Smooth muscle cell (in vitro differentiated cells): ENCODE measurements around the gene SLC25A2. TPM values are rescaled to one million over a fixed set of nuclear protein-coding genes. Genes with fewer than 3 reads are reported as not detected.
"Not testable (repeated sequence)": the region's sequence is repeated elsewhere in the genome, so short reads cannot be mapped to it uniquely, and the experiment has no call there.

ENCODE experiments used
- DNase-seq: peaks from one replicate; lab custom pipeline; 2025; ENCODE audit not compliant: unreplicated experiment; lab: John Stamatoyannopoulos, UW
- H2AFZ ChIP-seq: fragments of 200-600 bp; sonication (generic); 2 replicates; pipeline ENCODE4 v1.6.0; 2016; ENCODE audit warnings: antibody characterized with exemption, low read depth, mild to moderate bottlenecking
- H3F3A ChIP-seq: fragments of 200-600 bp; sonication (generic); 2 replicates; pipeline ENCODE4 v1.6.0; 2017; ENCODE audit warnings: antibody characterized with exemption, low read depth
- H3K27ac ChIP-seq: fragments of 200-600 bp; sonication (generic); 2 replicates; pipeline ENCODE4 v1.5.1; 2016; ENCODE audit warnings: low read depth, mild to moderate bottlenecking
- H3K27me3 ChIP-seq: fragments of 200-600 bp; sonication (generic); 2 replicates; pipeline ENCODE4 v1.6.1; 2016; ENCODE audit warnings: low read depth, mild to moderate bottlenecking
- H3K36me3 ChIP-seq: fragments of 200-600 bp; sonication (generic); 2 replicates; pipeline ENCODE4 v1.5.1; 2016; ENCODE audit warnings: low read depth
- H3K4me1 ChIP-seq: fragments of 200-600 bp; sonication (generic); 2 replicates; pipeline ENCODE4 v1.5.1; 2016; ENCODE audit warnings: low read depth
- H3K4me2 ChIP-seq: fragments of 200-600 bp; sonication (generic); 2 replicates; pipeline ENCODE4 v1.6.0; 2016; ENCODE audit warnings: mild to moderate bottlenecking
- H3K4me3 ChIP-seq: fragments of 200-600 bp; sonication (generic); 2 replicates; pipeline ENCODE4 v1.5.1; 2016; ENCODE audit warnings: mild to moderate bottlenecking
- H3K79me2 ChIP-seq: fragments of 200-600 bp; sonication (generic); 2 replicates; pipeline ENCODE4 v1.6.0; 2016; ENCODE audit warnings: low read depth, mild to moderate bottlenecking
- H3K9ac ChIP-seq: fragments of 200-600 bp; sonication (generic); 2 replicates; pipeline ENCODE4 v1.6.0; 2016; ENCODE audit warnings: low read depth
- H3K9me3 ChIP-seq: fragments of 200-600 bp; sonication (generic); replicated peaks from 2 replicates; pipeline ENCODE4 v1.5.1; 2016; ENCODE audit warnings: low read depth
- H4K20me1 ChIP-seq: fragments of 200-600 bp; sonication (generic); 2 replicates; pipeline ENCODE4 v1.6.0; 2016; ENCODE audit warnings: low read depth
- CTCF ChIP-seq: fragments of 200-600 bp; sonication (generic); IDR thresholded peaks from 2 replicates; pipeline ENCODE4 v1.5.1; 2017; ENCODE audit warnings: borderline replicate concordance, mild to moderate bottlenecking, antibody characterized with exemption; ENCODE audit not compliant: insufficient read depth, poor library complexity, severe bottlenecking
- WGBS: methylation state at CpG from one replicate; pipeline ENCODE4 v1.1.7; 2016; ENCODE audit warnings: low lambda C conversion rate; 5-methylcytosine and 5-hydroxymethylcytosine counted together
- polyA plus RNA-seq: library from polyadenylated mRNA; unstranded; fragments of >200 nt; fragmentation: Nextera tagmentation; extraction: Ambion mirVana; gene quantifications from 2 replicates; pipeline ENCODE4 v1.2.1, GENCODE V29; 2016
- total RNA-seq: library from RNA; depleted of rRNA; stranded (reverse); fragments of >200 nt; gene quantifications from 2 replicates; pipeline ENCODE4 v1.2.3, GENCODE V29; 2014

The SLC25A2 gene
- total and polyA plus RNA-seq, 2 experiments from 2014 or later = 0.15 TPM; not detected in 1

GRCh38 chr5:141342773-141343172, 38.9 kb upstream of the SLC25A2 start:
- Histone ChIP-seq H2AFZ (no peak overlapping the region), H3K4me2 (no peak overlapping the region), H3K4me3 (no peak overlapping the region), H3K9ac (no peak overlapping the region), H3K79me2 (no peaks in the 10 kb centered on the region), H3K9me3 (peaks cover 16% of the 10 kb centered on the region), H3K36me3 (no peaks in the 10 kb centered on the region), H4K20me1 (no peaks in the 10 kb centered on the region), H3K27me3 (no peaks in the 10 kb centered on the region), H3F3A (no peaks in the 10 kb centered on the region), H3K4me1 (no peaks in the 10 kb centered on the region), H3K27ac (no peak overlapping the region)
- no peak for TF ChIP-seq CTCF
- no peak for DNase-seq
- 50% methylated on average over 1 of the region's 1 CpG for WGBS

- H3K4me3 ChIP-seq, H3K36me3 ChIP-seq, H4K20me1 ChIP-seq, H3K4me1 ChIP-seq, DNase-seq, H3F3A ChIP-seq, H3K27me3 ChIP-seq, H2AFZ ChIP-seq, H3K79me2 ChIP-seq, H3K4me2 ChIP-seq, H3K9ac ChIP-seq, H3K27ac ChIP-seq: not testable (repeated sequence)
- H3K9me3 ChIP-seq = peaks cover 16% of the 10 kb centered on the region
- 94% methylated on average over 45 of the region's 45 CpGs for WGBS
Measured at GRCh38 chr5:141340781-141341354, 37.0 kb upstream of the SLC25A2 start.

GRCh38 chr5:141338538-141339306, 34.9 kb upstream of the SLC25A2 start, which contains the start of gene PCDHGA2:
TSS of gene PCDHGA2 (plus strand) at chr5:141338760.
- H3K27ac ChIP-seq = no peak within 1 kb of the TSS
- DNase-seq = no peak
- WGBS = 80% methylated on average over 27 of the region's 27 CpGs
- no peaks in the 10 kb centered on the region for H3K36me3 ChIP-seq
- H3K9ac ChIP-seq = no peak within 1 kb of the TSS
- H3K4me2 ChIP-seq = no peak within 1 kb of the TSS
- H4K20me1 ChIP-seq = no peaks in the 10 kb centered on the region
- H3K4me3 ChIP-seq = no peak within 1 kb of the TSS
- H3K27me3 ChIP-seq = no peaks in the 10 kb centered on the region
- H3K9me3 ChIP-seq = peaks cover 9% of the 10 kb centered on the region
- H3K79me2 ChIP-seq = no peaks in the 10 kb centered on the region
- no peak for TF ChIP-seq CTCF
- H3K4me1 ChIP-seq = no peaks in the 10 kb centered on the region
- H3F3A ChIP-seq = no peaks in the 10 kb centered on the region
- H2AFZ ChIP-seq = no peak within 1 kb of the TSS

GRCh38 chr5:141332571-141332970, 28.7 kb upstream of the SLC25A2 start:
- H3K27ac ChIP-seq, H3K9ac ChIP-seq, H3F3A ChIP-seq, H2AFZ ChIP-seq, H3K36me3 ChIP-seq, H3K79me2 ChIP-seq, H3K4me2 ChIP-seq, H3K4me1 ChIP-seq, H3K27me3 ChIP-seq, DNase-seq, H3K9me3 ChIP-seq, H4K20me1 ChIP-seq, H3K4me3 ChIP-seq: not testable (repeated sequence)
- WGBS = 95% methylated on average over 25 of the region's 39 CpGs
